GM06990 (cell line): ENCODE data around the gene SUSD1.

Experiments
- DNase-seq: peaks from one replicate; pipeline ENCODE4 v3.0.0-alpha.2; 2011; ENCODE audit not compliant: insufficient read length; ENCODE audit errors: extremely low read depth
- H3K27me3 ChIP-seq: replicated peaks from 2 replicates; pipeline ENCODE4 v1.6.0; 2011; ENCODE audit warnings: low read length; ENCODE audit not compliant: control insufficient read depth, insufficient read depth
- H3K36me3 ChIP-seq: 2 replicates; pipeline ENCODE4 v1.5.1; 2011; ENCODE audit warnings: low read length; ENCODE audit not compliant: control insufficient read depth, insufficient read depth
- H3K4me3 ChIP-seq: replicated peaks from 2 replicates; pipeline ENCODE4 v1.5.1; 2011; ENCODE audit warnings: low read depth, mild to moderate bottlenecking, control low read depth, low read length
- TF ChIP-seq, protein P1 (sequence below): IDR thresholded peaks from 2 replicates; pipeline ENCODE4 v1.5.1; 2011; ENCODE audit warnings: low read length, control low read depth, mild to moderate bottlenecking, inconsistent platforms; ENCODE audit not compliant: insufficient read depth, poor library complexity, severe bottlenecking

SUSD1 gene

DNA sequence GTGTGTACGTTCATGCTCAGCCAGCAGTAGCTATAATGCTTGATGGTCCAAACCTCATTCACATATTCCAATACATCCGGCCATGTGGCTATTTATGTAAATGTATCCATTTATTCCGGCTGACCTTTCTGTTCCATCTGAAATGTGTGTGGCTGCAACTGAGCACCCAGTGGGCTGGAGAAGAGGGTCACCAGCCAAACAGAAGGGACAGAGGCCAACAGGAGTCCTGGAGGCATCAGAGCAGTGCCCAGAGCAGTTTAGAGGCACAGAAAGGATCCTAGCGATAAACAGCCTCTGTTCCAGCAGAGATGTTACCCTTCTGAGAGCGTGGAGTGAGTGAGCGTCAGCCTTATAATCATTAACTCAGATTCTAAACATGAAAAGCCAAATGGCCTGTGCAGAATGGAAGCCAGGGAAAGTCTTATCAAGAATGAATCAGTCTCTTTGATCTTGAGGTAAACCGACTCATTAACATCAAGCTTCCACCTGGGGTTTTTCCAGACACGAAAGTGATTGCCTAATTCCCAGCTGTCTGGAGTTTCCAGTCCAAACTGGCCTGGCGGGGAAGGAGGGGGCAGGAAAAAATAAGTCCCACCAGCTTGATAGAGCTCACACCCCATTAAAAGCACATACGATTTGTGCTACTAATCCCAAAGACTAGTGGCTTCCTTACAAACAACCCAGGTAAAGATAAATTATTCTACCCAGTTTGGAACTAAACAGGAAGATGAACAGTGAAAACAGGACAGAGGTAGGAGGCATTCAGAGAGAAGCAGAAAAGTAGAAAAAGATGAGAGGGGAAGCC, 55.7 kb downstream of the SUSD1 start:
- TF ChIP-seq, protein P1, sequence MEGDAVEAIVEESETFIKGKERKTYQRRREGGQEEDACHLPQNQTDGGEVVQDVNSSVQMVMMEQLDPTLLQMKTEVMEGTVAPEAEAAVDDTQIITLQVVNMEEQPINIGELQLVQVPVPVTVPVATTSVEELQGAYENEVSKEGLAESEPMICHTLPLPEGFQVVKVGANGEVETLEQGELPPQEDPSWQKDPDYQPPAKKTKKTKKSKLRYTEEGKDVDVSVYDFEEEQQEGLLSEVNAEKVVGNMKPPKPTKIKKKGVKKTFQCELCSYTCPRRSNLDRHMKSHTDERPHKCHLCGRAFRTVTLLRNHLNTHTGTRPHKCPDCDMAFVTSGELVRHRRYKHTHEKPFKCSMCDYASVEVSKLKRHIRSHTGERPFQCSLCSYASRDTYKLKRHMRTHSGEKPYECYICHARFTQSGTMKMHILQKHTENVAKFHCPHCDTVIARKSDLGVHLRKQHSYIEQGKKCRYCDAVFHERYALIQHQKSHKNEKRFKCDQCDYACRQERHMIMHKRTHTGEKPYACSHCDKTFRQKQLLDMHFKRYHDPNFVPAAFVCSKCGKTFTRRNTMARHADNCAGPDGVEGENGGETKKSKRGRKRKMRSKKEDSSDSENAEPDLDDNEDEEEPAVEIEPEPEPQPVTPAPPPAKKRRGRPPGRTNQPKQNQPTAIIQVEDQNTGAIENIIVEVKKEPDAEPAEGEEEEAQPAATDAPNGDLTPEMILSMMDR: no peak
- no peak for DNase-seq

DNA sequence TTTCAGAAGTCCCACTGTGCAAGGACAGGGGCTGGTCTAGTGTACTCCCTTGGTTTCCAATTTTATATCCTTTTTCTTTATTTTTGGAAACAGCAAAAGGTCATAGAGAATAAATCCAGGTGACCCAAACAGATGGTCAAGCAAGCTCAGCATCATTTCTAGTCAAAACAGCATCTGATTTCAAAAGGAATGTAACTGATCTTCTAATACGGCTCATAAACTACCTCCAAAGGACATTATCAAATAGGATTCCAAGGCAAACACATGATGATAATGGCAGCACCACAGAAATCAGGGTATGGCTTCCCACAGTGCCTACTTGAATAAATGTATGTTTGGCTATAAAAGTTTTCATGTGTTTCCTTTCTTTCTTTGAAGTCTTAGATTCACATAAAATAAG, 57.1 kb downstream of the SUSD1 start:
- Histone ChIP-seq H3K4me3 (no peak overlapping the region), H3K27me3 (no peaks in the 10 kb centered on the region), H3K36me3 (no peaks in the 10 kb centered on the region; the same call in 1 of the 2 replicates)
- TF ChIP-seq, protein P1: no peak
- DNase-seq: no peak

More for the DNA sequence above, 55.7 kb downstream of the SUSD1 start:
- no peaks in the 10 kb centered on the region; the same call in none of the 2 replicates for H3K36me3 ChIP-seq
- no peak overlapping the region for H3K4me3 ChIP-seq
- H3K27me3 ChIP-seq: no peaks in the 10 kb centered on the region

DNA sequence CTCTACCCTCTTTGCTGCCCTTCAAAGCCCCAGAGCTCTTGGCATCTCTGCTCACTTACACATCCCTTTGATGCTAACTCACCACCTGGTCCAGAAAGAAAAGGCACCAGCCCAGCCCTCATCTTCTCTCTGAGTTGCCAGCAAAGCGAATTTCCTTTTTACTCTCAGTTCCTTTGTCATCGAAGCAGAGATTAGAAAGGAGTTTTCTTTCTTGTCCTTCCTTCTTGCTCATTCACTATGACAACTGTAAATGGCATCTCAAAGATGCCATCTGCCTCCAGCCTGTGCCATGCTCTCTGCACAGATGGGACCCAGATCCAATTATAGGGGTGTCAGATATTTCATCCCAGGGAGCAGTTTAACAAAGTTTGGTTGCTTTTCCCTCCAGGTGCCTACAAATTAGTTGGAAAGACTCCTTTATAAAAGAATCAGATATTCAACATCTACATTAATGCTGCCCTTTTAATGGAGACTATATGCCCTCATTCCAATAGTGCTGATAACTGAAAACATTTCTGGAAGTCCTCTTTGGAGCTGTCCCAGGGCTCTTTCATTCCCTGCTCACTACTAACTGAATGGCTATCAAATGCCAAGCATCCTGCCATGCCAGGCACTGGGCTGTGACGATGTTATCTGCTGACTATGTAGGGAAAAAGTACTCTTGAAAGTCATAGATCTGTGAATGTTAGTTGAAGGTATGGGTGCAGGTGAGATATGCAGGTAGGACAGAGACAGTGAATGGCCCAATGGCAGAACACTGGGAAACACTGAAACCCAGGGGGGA, 58.9 kb downstream of the SUSD1 start:
- TF ChIP-seq, protein P1: no peak

DNA sequence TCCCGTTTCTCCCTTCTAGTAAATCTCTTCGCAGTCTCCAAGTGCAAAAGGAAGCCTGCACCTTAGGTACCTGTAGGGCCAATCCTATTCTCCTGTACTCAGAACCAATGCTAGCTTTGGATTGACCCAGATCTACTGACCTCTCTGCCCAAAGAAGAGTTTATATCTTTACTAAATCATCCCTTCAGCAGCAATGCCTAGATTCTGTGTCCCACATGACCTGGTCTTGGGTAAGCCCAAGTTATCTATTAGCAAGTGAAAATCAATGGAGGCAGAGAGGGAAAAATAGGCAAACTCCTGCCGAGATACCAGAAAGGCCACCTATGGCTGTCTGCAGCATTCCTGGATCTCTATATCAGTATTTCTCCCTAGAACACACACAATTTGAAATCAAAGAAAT, 60.0 kb downstream of the SUSD1 start:
- DNase-seq: no peak
- Histone ChIP-seq H3K27me3 (no peaks in the 10 kb centered on the region), H3K4me3 (no peak overlapping the region), H3K36me3 (no peaks in the 10 kb centered on the region)
- TF ChIP-seq, protein P1: no peak

More for the DNA sequence above, 58.9 kb downstream of the SUSD1 start:
- H3K27me3 ChIP-seq: no peaks in the 10 kb centered on the region
- no peak for DNase-seq
- no peak overlapping the region for H3K4me3 ChIP-seq
- H3K36me3 ChIP-seq: no peaks in the 10 kb centered on the region; the same call in 1 of the 2 replicates

DNA sequence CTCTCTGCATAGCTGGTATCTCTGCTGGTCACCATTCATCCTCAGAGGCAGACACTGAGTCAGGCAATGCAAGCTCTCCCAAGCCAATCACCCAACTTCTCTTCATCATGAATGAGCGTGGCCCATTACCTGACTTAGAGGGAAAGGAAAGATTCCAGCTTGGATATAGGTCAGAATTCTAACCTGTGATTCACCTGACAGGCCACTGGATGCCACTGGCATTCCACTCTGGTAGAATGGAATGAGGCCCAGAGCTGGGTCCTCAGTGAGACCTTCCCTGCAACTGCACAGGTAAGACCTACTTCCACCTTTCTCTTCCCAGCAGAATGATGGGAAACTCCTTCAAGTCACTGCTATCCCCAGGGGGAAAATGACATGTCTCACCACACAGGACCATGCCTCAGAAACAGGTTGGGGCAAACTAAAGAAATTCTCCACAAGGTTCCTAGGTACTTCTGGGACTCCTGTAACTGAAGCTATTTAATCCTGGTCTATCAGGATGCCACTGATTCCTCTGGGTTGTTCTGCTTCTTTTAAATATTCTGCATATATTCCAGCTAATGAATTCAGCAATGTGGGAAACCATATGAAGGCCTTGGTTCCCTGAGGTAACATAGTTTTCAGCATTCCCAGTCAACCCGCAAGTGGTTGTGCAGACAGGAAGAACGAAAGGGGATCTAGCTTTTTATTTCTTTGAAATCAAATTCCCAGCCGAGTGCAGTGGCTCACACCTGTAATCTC, 62.0 kb downstream of the SUSD1 start:
- H3K27me3 ChIP-seq: no peaks in the 10 kb centered on the region
- no peaks in the 10 kb centered on the region for H3K36me3 ChIP-seq
- TF ChIP-seq, protein P1: peak; percentile 40
- no peak overlapping the region for H3K4me3 ChIP-seq
- DNase-seq: no peak
